Keratinocyte (primary cell): ENCODE results near the gene DES. TPM values are rescaled to one million over a fixed set of nuclear protein-coding genes. Genes with fewer than 3 reads are reported as not detected.

Experiments used
- DNase-seq: peaks from one replicate; pipeline ENCODE4 v3.0.0-alpha.2; 2011; ENCODE audit warnings: low read depth, missing footprints, low spot score
- FAIRE-seq: peaks from 2 replicates; lab custom pipeline; 2011; peaks lifted over from hg19 to GRCh38; lab: Jason Lieb, UNC
- H2AFZ ChIP-seq: 2 replicates; pipeline ENCODE4 v1.6.0; 2012; ENCODE audit warnings: low read length, control low read depth, inconsistent platforms; ENCODE audit not compliant: control insufficient read depth
- H3K27ac ChIP-seq: 2 replicates; pipeline ENCODE4 v1.5.1; 2011; ENCODE audit warnings: low read length; ENCODE audit not compliant: control insufficient read depth, insufficient read depth
- H3K27me3 ChIP-seq: 3 replicates; pipeline ENCODE4 v1.6.0; 2011; ENCODE audit warnings: low read length; ENCODE audit not compliant: control insufficient read depth, insufficient read depth; ENCODE audit errors: extremely low read depth
- H3K36me3 ChIP-seq, 2 experiments: 2 replicates in 1 of 2; 3 replicates in 1 of 2; pipeline ENCODE4 v1.5.1; 2011; ENCODE audit warnings: low read length in 2 of 2, mild to moderate bottlenecking in 1 of 2; ENCODE audit not compliant: control insufficient read depth in 2 of 2, insufficient read depth in 2 of 2; ENCODE audit errors: extremely low read depth in 1 of 2
- H3K4me1 ChIP-seq: 3 replicates; pipeline ENCODE4 v1.5.1; 2011; ENCODE audit warnings: low read length; ENCODE audit not compliant: control insufficient read depth, insufficient read depth; ENCODE audit errors: extremely low read depth
- H3K4me2 ChIP-seq: 3 replicates; pipeline ENCODE4 v1.6.0; 2011; ENCODE audit warnings: low read depth, low read length; ENCODE audit not compliant: control insufficient read depth, insufficient read depth; ENCODE audit errors: extremely low read depth
- H3K4me3 ChIP-seq, 3 experiments: fragments of 200-600 bp in 1 of 3; sonication (generic) in 1 of 3; 2 replicates in 2 of 3; 3 replicates in 1 of 3; pipeline ENCODE4 v1.5.1; 2011 to 2016; ENCODE audit warnings: low read length in 3 of 3, mild to moderate bottlenecking in 3 of 3, control low read depth in 2 of 3, inconsistent platforms in 1 of 3, low read depth in 1 of 3, mixed read lengths in 1 of 3, mixed run types in 1 of 3, moderate library complexity in 1 of 3; ENCODE audit not compliant: control insufficient read depth in 2 of 3, insufficient read depth in 2 of 3; ENCODE audit errors: extremely low read depth in 1 of 3
- H3K79me2 ChIP-seq: 2 replicates; pipeline ENCODE4 v1.6.0; 2012; ENCODE audit warnings: low read length; ENCODE audit not compliant: control insufficient read depth, insufficient read depth
- H3K9ac ChIP-seq: 3 replicates; pipeline ENCODE4 v1.6.0; 2011; ENCODE audit warnings: low read length; ENCODE audit not compliant: control insufficient read depth, insufficient read depth; ENCODE audit errors: extremely low read depth
- H3K9me1 ChIP-seq: 3 replicates; pipeline ENCODE4 v1.6.0; 2011; ENCODE audit warnings: low read length; ENCODE audit not compliant: control insufficient read depth, insufficient read depth; ENCODE audit errors: extremely low read depth
- H3K9me3 ChIP-seq: 2 replicates; pipeline ENCODE4 v1.5.1; 2012; ENCODE audit warnings: low read depth, low read length; ENCODE audit not compliant: control insufficient read depth
- H4K20me1 ChIP-seq: 3 replicates; pipeline ENCODE4 v1.6.0; 2011; ENCODE audit warnings: low read length; ENCODE audit not compliant: control insufficient read depth, insufficient read depth; ENCODE audit errors: extremely low read depth
- CTCF ChIP-seq, 3 experiments: IDR thresholded peaks in 1 of 3; conservative IDR thresholded peaks in 1 of 3; optimal IDR thresholded peaks in 1 of 3; 2 replicates in 2 of 3; 3 replicates in 1 of 3; pipeline versions ENCODE3 to v1.5.1; 2011; ENCODE audit warnings: low read length in 3 of 3, mild to moderate bottlenecking in 3 of 3, moderate library complexity in 2 of 3, control low read depth in 1 of 3, inconsistent platforms in 1 of 3; ENCODE audit not compliant: insufficient read depth in 2 of 3; ENCODE audit errors: extremely low read depth in 1 of 3
- EZH2 ChIP-seq: IDR thresholded peaks from one replicate; pipeline ENCODE4 v1.6.1; 2012; ENCODE audit warnings: inconsistent platforms, mild to moderate bottlenecking, low read length, moderate library complexity
- dilution Hi-C: fragments of 300-500 bp; cut with MboI; formaldehyde crosslinking; loops from one replicate; pipeline ENCODE4 v1.7.0; 2020; ENCODE audit warnings: low sequenced_read_pairs; ENCODE audit not compliant: extremely low pct_ligation_motif_present
- polyA plus RNA-seq, 5 experiments: library from polyadenylated mRNA; depleted of rRNA in 3 of 5; stranded (reverse) in 3 of 5; stranded (forward) in 1 of 5; unstranded in 1 of 5; fragments of >200 nt; gene quantifications; 1 replicate in 1 of 5; 2 replicates in 3 of 5; 3 replicates in 1 of 5; pipeline versions ENCODE4 v1.2.1 to v1.2.3, GENCODE V29; 2011 to 2012; ENCODE audit warnings: missing spikeins in 2 of 5, low read depth in 1 of 5, low replicate concordance in 1 of 5

The DES gene
- polyA plus RNA-seq, 1 donor (not counting 4 experiments of a cell fraction or from before 2014, with no cell fraction given): not detected

GRCh38 chr2:219469186-219469724 is 51.1 kb downstream of the DES start:
- H3K4me1 ChIP-seq: peaks cover 13% of the 10 kb centered on the region
- no peak overlapping the region for H3K9ac ChIP-seq
- no peak overlapping the region for H3K4me2 ChIP-seq
- no peaks in the 10 kb centered on the region for H4K20me1 ChIP-seq
- no peaks in the 10 kb centered on the region for H3K9me1 ChIP-seq
- H3K79me2 ChIP-seq: no peaks in the 10 kb centered on the region
- dilution Hi-C loops: no loop called here
- no peak for TF ChIP-seq EZH2
- no peak for TF ChIP-seq CTCF (optimal IDR thresholded peaks at IDR 0.05 in 1 of 3, IDR thresholded peaks at IDR 0.05 in 1 of 3, conservative IDR thresholded peaks at IDR 0.05 in 1 of 3; ENCODE audit: extremely low read depth in 1 of 3, insufficient read depth in 2 of 3, low read length in 3 of 3)
- H3K27ac ChIP-seq: no peak overlapping the region
- no peak overlapping the region for H3K4me3 ChIP-seq
- H2AFZ ChIP-seq: no peak overlapping the region
- peak; percentile 36 for DNase-seq
- H3K36me3 ChIP-seq: peaks cover 6 to 14% of the 10 kb centered on the region in 2 experiments
- H3K27me3 ChIP-seq: no peaks in the 10 kb centered on the region
- FAIRE-seq: no peak
- H3K9me3 ChIP-seq: no peaks in the 10 kb centered on the region

- dilution Hi-C loops: no loop called here
- FAIRE-seq (no peak), DNase-seq (no peak)
- no peaks in the 10 kb centered on the region for H3K9me3 ChIP-seq
- no peak overlapping the region for H2AFZ ChIP-seq
- H4K20me1 ChIP-seq: no peaks in the 10 kb centered on the region
- no peak overlapping the region for H3K27ac ChIP-seq
- no peak overlapping the region for H3K9ac ChIP-seq
- no peaks in the 10 kb centered on the region for H3K27me3 ChIP-seq
- H3K9me1 ChIP-seq: no peaks in the 10 kb centered on the region
- H3K79me2 ChIP-seq: no peaks in the 10 kb centered on the region
- TF ChIP-seq CTCF (optimal IDR thresholded peaks at IDR 0.05 in 1 of 3, IDR thresholded peaks at IDR 0.05 in 1 of 3, conservative IDR thresholded peaks at IDR 0.05 in 1 of 3; ENCODE audit: extremely low read depth in 1 of 3, insufficient read depth in 2 of 3, low read length in 3 of 3) (no peak), EZH2 (no peak)
- peaks cover 3 to 15% of the 10 kb centered on the region in 2 experiments for H3K36me3 ChIP-seq
- H3K4me1 ChIP-seq: peaks cover 13% of the 10 kb centered on the region
- H3K4me3 ChIP-seq: no peak overlapping the region
- no peak overlapping the region for H3K4me2 ChIP-seq
Observed at GRCh38 chr2:219470429-219470828, 52.3 kb downstream of the DES start.
